Neuronal stem cell (in vitro differentiated cells): ENCODE data around the gene GIT2.
"Not testable (repeated sequence)": the region's sequence is repeated elsewhere in the genome, so short reads cannot be mapped to it uniquely, and the experiment has no call there.

Experiments
- DNase-seq: peaks from one replicate; pipeline ENCODE4 v3.0.0-alpha.2; 2013; ENCODE audit warnings: low spot score
- H2AFZ ChIP-seq: one replicate; pipeline ENCODE4 v1.6.1; 2013; ENCODE audit warnings: mild to moderate bottlenecking, low read length, inconsistent platforms
- H2AK5ac ChIP-seq: 2 replicates; pipeline ENCODE4 v1.6.1; 2013; ENCODE audit warnings: low read depth, mild to moderate bottlenecking, inconsistent platforms, low read length, moderate library complexity, mixed read lengths
- H2BK120ac ChIP-seq: 2 replicates; pipeline ENCODE4 v1.6.1; 2013; ENCODE audit warnings: low read depth, mild to moderate bottlenecking, inconsistent platforms, low read length, moderate library complexity, mixed read lengths
- H2BK12ac ChIP-seq: one replicate; pipeline ENCODE4 v1.6.1; 2013; ENCODE audit warnings: low read length, inconsistent platforms
- H2BK15ac ChIP-seq: 2 replicates; pipeline ENCODE4 v1.6.1; 2013; ENCODE audit warnings: mild to moderate bottlenecking, low read length, inconsistent platforms, mixed read lengths
- H2BK5ac ChIP-seq: one replicate; pipeline ENCODE4 v1.6.1; 2013; ENCODE audit warnings: inconsistent platforms, mild to moderate bottlenecking, low read length, moderate library complexity
- H3K14ac ChIP-seq: one replicate; pipeline ENCODE4 v1.6.1; 2013; ENCODE audit warnings: low read length, inconsistent platforms
- H3K18ac ChIP-seq: 2 replicates; pipeline ENCODE4 v1.6.1; 2013; ENCODE audit warnings: low read length, inconsistent platforms
- H3K23ac ChIP-seq: 2 replicates; pipeline ENCODE4 v1.6.1; 2013; ENCODE audit warnings: low read depth, mild to moderate bottlenecking, mixed read lengths, low read length, inconsistent platforms; ENCODE audit not compliant: poor library complexity
- H3K27ac ChIP-seq: replicated peaks from 3 replicates; pipeline ENCODE4 v1.5.1; 2013; ENCODE audit warnings: low read length, inconsistent platforms
- H3K27me3 ChIP-seq, 3 experiments: 2 replicates each; pipeline ENCODE4 v1.6.1; 2013; ENCODE audit warnings: low read length in 3 of 3, mild to moderate bottlenecking in 2 of 3, inconsistent platforms in 1 of 3, low read depth in 1 of 3, mixed read lengths in 1 of 3, moderate library complexity in 1 of 3; ENCODE audit not compliant: control insufficient read depth in 3 of 3, insufficient read depth in 3 of 3
- H3K36me3 ChIP-seq, 2 donors: replicated peaks in 1 of 2; 2 replicates each; pipeline ENCODE4 v1.6.1; 2013; ENCODE audit warnings: low read length in 2 of 2; ENCODE audit not compliant: control insufficient read depth in 2 of 2, insufficient read depth in 2 of 2
- H3K4ac ChIP-seq: 2 replicates; pipeline ENCODE4 v1.6.1; 2013; ENCODE audit warnings: inconsistent platforms, mild to moderate bottlenecking, low read length, moderate library complexity
- H3K4me1 ChIP-seq, 2 donors: 1 replicate in 1 of 2; 2 replicates in 1 of 2; pipeline ENCODE4 v1.6.1; 2013; ENCODE audit warnings: low read length in 2 of 2, low read depth in 1 of 2; ENCODE audit not compliant: control insufficient read depth in 2 of 2, insufficient read depth in 1 of 2
- H3K4me2 ChIP-seq: one replicate; pipeline ENCODE4 v1.6.1; 2013; ENCODE audit warnings: mild to moderate bottlenecking, low read length, inconsistent platforms; ENCODE audit not compliant: insufficient read depth, poor library complexity, severe bottlenecking
- H3K4me3 ChIP-seq, 2 donors: 2 replicates each; pipeline ENCODE4 v1.5.1; 2013; ENCODE audit warnings: low read length in 2 of 2, mild to moderate bottlenecking in 2 of 2, inconsistent platforms in 1 of 2, moderate library complexity in 1 of 2
- H3K79me1 ChIP-seq: one replicate; pipeline ENCODE4 v1.6.1; 2013; ENCODE audit warnings: low read depth, mild to moderate bottlenecking, inconsistent platforms, low read length, moderate library complexity
- H3K9ac ChIP-seq: one replicate; pipeline ENCODE4 v1.6.1; 2013; ENCODE audit warnings: mild to moderate bottlenecking, low read depth, low read length, inconsistent platforms; ENCODE audit not compliant: poor library complexity
- H3K9me3 ChIP-seq, 2 donors: replicated peaks in 1 of 2; 2 replicates each; pipeline versions ENCODE3 to v1.6.1; 2013; ENCODE audit warnings: low read length in 2 of 2, mild to moderate bottlenecking in 2 of 2, inconsistent platforms in 1 of 2, low read depth in 1 of 2, mixed read lengths in 1 of 2, moderate library complexity in 1 of 2; ENCODE audit not compliant: control insufficient read depth in 2 of 2, insufficient read depth in 1 of 2
- H4K8ac ChIP-seq: one replicate; pipeline ENCODE4 v1.6.1; 2013; ENCODE audit warnings: low read depth, mild to moderate bottlenecking, inconsistent platforms, low read length, moderate library complexity
- H4K91ac ChIP-seq: one replicate; pipeline ENCODE4 v1.6.1; 2013; ENCODE audit warnings: low read length, low read depth, mild to moderate bottlenecking, inconsistent platforms; ENCODE audit not compliant: poor library complexity
- WGBS, 2 donors: extraction: QIAGEN DNeasy Blood & Tissue Kit; methylation state at CpG; one replicate each; pipeline ENCODE4 v1.1.7; 2013; ENCODE audit warnings: missing lambda C conversion rate in 2 of 2, mixed read lengths in 1 of 2; ENCODE audit not compliant: insufficient read length in 2 of 2, insufficient replicate concordance in 1 of 2; ENCODE audit errors: extremely low coverage in 2 of 2; 5-methylcytosine and 5-hydroxymethylcytosine counted together

The GIT2 gene

GRCh38 chr12:110010853-110011723, 14.9 kb upstream of the GIT2 start:
- no peak overlapping the region for H3K27ac ChIP-seq
- WGBS, 2 donors, result no CpG with 5 or more reads among the region's 13 CpGs
- H2BK15ac ChIP-seq, result no peak overlapping the region
- H3K27me3 ChIP-seq, result no peaks in the 10 kb centered on the region
- no peak overlapping the region for H2BK12ac ChIP-seq
- H4K8ac ChIP-seq, result no peak overlapping the region
- H3K79me1 ChIP-seq, result no peaks in the 10 kb centered on the region
- H3K18ac ChIP-seq, result no peak overlapping the region
- no peak overlapping the region for H3K4me2 ChIP-seq
- H3K36me3 ChIP-seq, result peaks cover 2 to 35% of the 10 kb centered on the region in 2 donors
- DNase-seq, result no peak
- no peak overlapping the region for H2BK5ac ChIP-seq
- H3K23ac ChIP-seq, result no peak overlapping the region
- H3K4me1 ChIP-seq, result no peaks in the 10 kb centered on the region
- no peak overlapping the region for H4K91ac ChIP-seq
- H3K4me3 ChIP-seq, result no peak overlapping the region
- no peak overlapping the region for H2BK120ac ChIP-seq
- H3K14ac ChIP-seq, result no peak overlapping the region
- no peak overlapping the region for H2AK5ac ChIP-seq
- no peak overlapping the region for H2AFZ ChIP-seq
- no peaks in the 10 kb centered on the region for H3K9me3 ChIP-seq
- no peak overlapping the region for H3K9ac ChIP-seq
- H3K4ac ChIP-seq, result no peak overlapping the region

DNA sequence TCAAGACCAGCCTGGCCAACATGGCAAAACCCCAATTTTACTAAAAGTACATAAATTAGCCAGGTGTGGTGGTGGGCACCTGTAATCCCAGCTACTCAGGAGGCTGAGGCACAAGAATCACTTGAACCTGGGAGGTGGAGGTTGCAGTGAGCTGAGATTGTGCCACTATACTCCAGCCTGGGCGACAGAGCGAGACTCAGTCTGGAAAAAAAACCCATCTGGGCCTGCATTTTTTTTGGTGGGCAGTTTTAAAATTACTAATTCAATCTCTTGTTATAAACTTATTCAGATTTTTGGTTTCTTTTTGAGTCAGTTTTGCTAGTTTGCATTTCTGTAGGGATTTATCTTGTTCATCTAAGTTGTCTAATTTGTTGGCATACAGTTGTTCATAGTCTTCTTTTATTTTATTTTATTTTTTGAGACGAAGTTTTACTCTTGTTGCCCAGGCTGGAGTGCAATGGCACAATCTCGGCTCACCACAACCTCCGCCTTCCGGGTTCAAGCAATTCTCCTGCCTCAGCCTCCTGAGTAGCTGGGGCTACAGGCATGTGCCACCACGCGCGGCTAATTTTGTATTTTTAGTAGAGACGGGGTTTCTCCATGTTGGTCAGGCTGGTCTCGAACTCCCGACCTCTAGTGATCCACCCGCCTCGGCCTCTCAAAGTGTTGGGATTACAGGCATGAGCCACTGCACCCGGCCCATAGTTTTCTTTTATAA, 12.7 kb upstream of the GIT2 start:
- no CpG with 5 or more reads among the region's 15 CpGs for WGBS, 2 donors
- not testable (repeated sequence) for H3K27ac ChIP-seq, H4K91ac ChIP-seq

DNA sequence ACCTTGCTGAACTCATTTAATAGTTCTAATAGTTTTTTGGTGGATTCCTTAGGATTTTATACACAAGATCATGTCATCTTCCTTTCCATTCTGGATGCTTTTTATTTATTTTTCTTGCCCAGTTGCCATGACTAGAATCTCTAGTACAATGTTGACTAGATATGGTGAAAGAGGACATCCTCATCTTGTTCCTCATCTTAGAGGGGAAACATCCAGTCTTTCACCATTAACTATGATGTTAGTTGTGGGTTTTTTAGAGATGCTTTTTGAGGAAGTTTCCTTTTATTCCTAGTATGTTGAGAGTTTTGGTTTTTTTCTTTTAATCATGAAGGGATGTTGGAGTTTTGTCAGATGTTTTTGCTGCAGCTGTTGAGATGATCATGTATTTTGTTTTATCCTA, 11.7 kb upstream of the GIT2 start:
- Histone ChIP-seq H2BK5ac (no peak overlapping the region), H3K36me3 (peaks cover 0 to 11% of the 10 kb centered on the region in 2 donors), H3K4me2 (no peak overlapping the region), H3K27ac (no peak overlapping the region), H3K23ac (no peak overlapping the region), H3K9ac (no peak overlapping the region), H3K4me1 (no peaks in the 10 kb centered on the region), H4K8ac (no peak overlapping the region), H3K18ac (no peak overlapping the region), H2BK15ac (no peak overlapping the region), H2AFZ (no peak overlapping the region), H3K4ac (no peak overlapping the region), H3K79me1 (no peaks in the 10 kb centered on the region), H3K9me3 (no peaks in the 10 kb centered on the region), H3K4me3 (no peak overlapping the region), H3K14ac (no peak overlapping the region), H2BK12ac (no peak overlapping the region), H2BK120ac (no peak overlapping the region), H3K27me3 (no peaks in the 10 kb centered on the region), H2AK5ac (no peak overlapping the region), H4K91ac (no peak overlapping the region)
- DNase-seq, result no peak

More for the DNA sequence above, 12.7 kb upstream of the GIT2 start:
- not testable (repeated sequence) for H2BK12ac ChIP-seq, H2BK5ac ChIP-seq, H2AK5ac ChIP-seq, H3K4me1 ChIP-seq, H3K9ac ChIP-seq, H3K79me1 ChIP-seq, DNase-seq, H3K18ac ChIP-seq, H3K4me3 ChIP-seq, H3K27me3 ChIP-seq, H2BK120ac ChIP-seq, H2AFZ ChIP-seq, H4K8ac ChIP-seq, H3K23ac ChIP-seq, H3K9me3 ChIP-seq, H3K14ac ChIP-seq, H2BK15ac ChIP-seq, H3K4ac ChIP-seq, H3K4me2 ChIP-seq
- H3K36me3 ChIP-seq, result peaks cover 0 to 21% of the 10 kb centered on the region in 2 donors

GRCh38 chr12:110006115-110006514, 9.9 kb upstream of the GIT2 start:
- Histone ChIP-seq H3K18ac (no peak overlapping the region), H3K4me2 (no peak overlapping the region), H3K23ac (no peak overlapping the region), H3K4ac (no peak overlapping the region), H3K79me1 (no peaks in the 10 kb centered on the region), H2BK120ac (no peak overlapping the region), H3K4me3 (no peak overlapping the region), H2BK15ac (no peak overlapping the region), H2BK12ac (no peak overlapping the region), H4K91ac (no peak overlapping the region), H3K14ac (no peak overlapping the region), H4K8ac (no peak overlapping the region), H3K36me3 (no peaks in the 10 kb centered on the region), H2AFZ (no peak overlapping the region), H2BK5ac (no peak overlapping the region), H3K27ac (no peak overlapping the region), H3K27me3 (no peaks in the 10 kb centered on the region), H3K4me1 (no peaks in the 10 kb centered on the region), H3K9me3 (no peaks in the 10 kb centered on the region), H3K9ac (no peak overlapping the region), H2AK5ac (no peak overlapping the region)
- no CpG with 5 or more reads among the region's 4 CpGs for WGBS, 2 donors
- DNase-seq, result no peak
